Ascending aorta (tissue), 2 donors: ENCODE measurements around the gene MBD6. TPM values are rescaled to one million over a fixed set of nuclear protein-coding genes. Genes with fewer than 3 reads are reported as not detected.

Source experiments
- DNase-seq, 2 donors: peaks; one replicate each; pipeline ENCODE4 v3.0.0-alpha.2; 2019; ENCODE audit warnings: low spot score in 2 of 2
- H3K27ac ChIP-seq, 2 donors: fragments of 200-600 bp; sonication (generic); one replicate each; pipeline ENCODE4 v1.5.1; 2016 to 2017; ENCODE audit warnings: mild to moderate bottlenecking in 1 of 2
- H3K27me3 ChIP-seq: fragments of 200-600 bp; sonication (generic); one replicate; pipeline ENCODE4 v1.5.1; 2017
- H3K36me3 ChIP-seq, 2 donors: fragments of 200-600 bp; sonication (generic); one replicate each; pipeline ENCODE4 v1.5.1; 2016
- H3K4me1 ChIP-seq, 2 donors: fragments of 200-600 bp; sonication (generic); one replicate each; pipeline ENCODE4 v1.5.1; 2016 to 2017; ENCODE audit warnings: mild to moderate bottlenecking in 1 of 2
- H3K4me3 ChIP-seq, 2 donors: fragments of 200-600 bp; sonication (generic); one replicate each; pipeline ENCODE4 v1.5.1; 2016 to 2017; ENCODE audit warnings: mild to moderate bottlenecking in 1 of 2
- H3K9me3 ChIP-seq, 2 donors: fragments of 200-600 bp; sonication (generic); one replicate each; pipeline ENCODE4 v1.5.1; 2016
- intact Hi-C: fragments of 100-400 bp; cut with DNase I; formaldehyde crosslinking; loops from one replicate; pipeline ENCODE4 v1.15.1; 2023
- total RNA-seq: library from RNA; depleted of rRNA; stranded (reverse); fragments of >200 nt; gene quantifications from one replicate; pipeline ENCODE4 v1.1.0, GENCODE V29; 2016
- TF ChIP-seq, protein P1 (sequence below), 3 experiments: fragments of 200-600 bp in 2 of 3; fragments of 450-650 bp in 1 of 3; sonication (generic) in 2 of 3; IDR thresholded peaks; one replicate each; pipeline ENCODE4 v1.5.1; 2016 to 2019; ENCODE audit warnings: antibody characterized with exemption in 3 of 3, mild to moderate bottlenecking in 1 of 3, moderate library complexity in 1 of 3

Gene MBD6
- total RNA-seq, 1 donor from 2014 or later: 48.5 TPM

GRCh38 chr12:57548488-57548887 is 25.9 kb downstream of the MBD6 start:
- Histone ChIP-seq H3K27me3 (no peaks in the 10 kb centered on the region), H3K4me1 (peaks cover 3 to 17% of the 10 kb centered on the region in 2 donors), H3K36me3 (no peaks in the 10 kb centered on the region), H3K9me3 (no peaks in the 10 kb centered on the region), H3K4me3 (no peak overlapping the region), H3K27ac (no peak overlapping the region)
- TF ChIP-seq, protein P1, sequence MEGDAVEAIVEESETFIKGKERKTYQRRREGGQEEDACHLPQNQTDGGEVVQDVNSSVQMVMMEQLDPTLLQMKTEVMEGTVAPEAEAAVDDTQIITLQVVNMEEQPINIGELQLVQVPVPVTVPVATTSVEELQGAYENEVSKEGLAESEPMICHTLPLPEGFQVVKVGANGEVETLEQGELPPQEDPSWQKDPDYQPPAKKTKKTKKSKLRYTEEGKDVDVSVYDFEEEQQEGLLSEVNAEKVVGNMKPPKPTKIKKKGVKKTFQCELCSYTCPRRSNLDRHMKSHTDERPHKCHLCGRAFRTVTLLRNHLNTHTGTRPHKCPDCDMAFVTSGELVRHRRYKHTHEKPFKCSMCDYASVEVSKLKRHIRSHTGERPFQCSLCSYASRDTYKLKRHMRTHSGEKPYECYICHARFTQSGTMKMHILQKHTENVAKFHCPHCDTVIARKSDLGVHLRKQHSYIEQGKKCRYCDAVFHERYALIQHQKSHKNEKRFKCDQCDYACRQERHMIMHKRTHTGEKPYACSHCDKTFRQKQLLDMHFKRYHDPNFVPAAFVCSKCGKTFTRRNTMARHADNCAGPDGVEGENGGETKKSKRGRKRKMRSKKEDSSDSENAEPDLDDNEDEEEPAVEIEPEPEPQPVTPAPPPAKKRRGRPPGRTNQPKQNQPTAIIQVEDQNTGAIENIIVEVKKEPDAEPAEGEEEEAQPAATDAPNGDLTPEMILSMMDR (IDR thresholded peaks at IDR 0.05): no peak
- intact Hi-C loops: no loop called here
- no peak for DNase-seq

DNA sequence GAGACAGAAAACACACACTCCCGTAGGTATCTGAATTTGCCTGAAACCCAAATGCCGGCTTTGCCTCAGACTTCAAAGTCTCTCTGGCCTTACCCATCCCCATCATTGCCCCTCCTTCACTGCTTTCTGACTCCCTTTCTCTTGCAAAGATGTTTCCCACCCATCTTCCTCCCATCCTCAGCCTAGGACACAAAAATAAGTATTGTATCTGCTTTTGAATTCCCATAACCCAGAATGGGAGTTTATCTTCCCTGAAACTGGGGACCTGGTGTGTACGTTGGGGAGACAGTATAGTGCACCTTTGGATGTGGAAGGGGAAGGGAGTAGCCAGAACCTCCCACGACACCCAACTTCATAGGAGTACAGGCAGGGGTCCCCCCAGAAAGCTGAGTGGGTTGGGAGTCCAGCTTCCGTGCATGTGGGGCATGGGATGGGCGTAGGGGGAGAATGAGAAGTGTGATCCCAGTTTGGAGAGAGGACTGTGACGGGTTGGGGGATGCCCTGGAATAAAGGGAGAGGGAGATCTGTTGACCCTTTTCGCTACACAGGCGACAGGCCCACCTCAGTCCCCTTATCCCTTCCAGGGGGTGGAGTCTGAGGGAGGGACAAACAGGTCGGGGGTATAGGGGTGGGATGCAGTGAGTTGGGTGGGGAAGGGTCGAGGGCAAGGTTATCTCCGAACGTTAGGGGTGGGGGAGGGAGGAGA is 26.7 kb downstream of the MBD6 start:
- H3K36me3 ChIP-seq: no peaks in the 10 kb centered on the region
- H3K4me1 ChIP-seq: peaks cover 3 to 17% of the 10 kb centered on the region in 2 donors
- H3K4me3 ChIP-seq: peak overlapping the region; percentile 61 to 71
- no peaks in the 10 kb centered on the region for H3K9me3 ChIP-seq
- intact Hi-C loops: no loop called here
- no peaks in the 10 kb centered on the region for H3K27me3 ChIP-seq
- H3K27ac ChIP-seq: peak overlapping the region in 1 of 2 donors; percentile 34
- TF ChIP-seq, protein P1 (IDR thresholded peaks at IDR 0.05): no peak
- no peak for DNase-seq

GRCh38 chr12:57549909-57550640 is 27.5 kb downstream of the MBD6 start, which contains the start of gene KIF5A:
Gene KIF5A, plus strand, starts transcription at chr12:57550044. Its CDS starts 228 bp downstream, at chr12:57550272.
- TF ChIP-seq, protein P1 (IDR thresholded peaks at IDR 0.05): no peak
- Histone ChIP-seq H3K36me3 (no peaks in the 10 kb centered on the region), H3K4me1 (peaks cover 3 to 14% of the 10 kb centered on the region in 2 donors), H3K27me3 (no peaks in the 10 kb centered on the region), H3K9me3 (no peaks in the 10 kb centered on the region), H3K4me3 (peak within 1 kb of the TSS; percentile 61 to 71), H3K27ac (peak within 1 kb of the TSS in 1 of 2 donors; percentile 34)
- intact Hi-C loops: no loop called here
- peak in 1 of 2 donors; percentile 74 for DNase-seq

DNA sequence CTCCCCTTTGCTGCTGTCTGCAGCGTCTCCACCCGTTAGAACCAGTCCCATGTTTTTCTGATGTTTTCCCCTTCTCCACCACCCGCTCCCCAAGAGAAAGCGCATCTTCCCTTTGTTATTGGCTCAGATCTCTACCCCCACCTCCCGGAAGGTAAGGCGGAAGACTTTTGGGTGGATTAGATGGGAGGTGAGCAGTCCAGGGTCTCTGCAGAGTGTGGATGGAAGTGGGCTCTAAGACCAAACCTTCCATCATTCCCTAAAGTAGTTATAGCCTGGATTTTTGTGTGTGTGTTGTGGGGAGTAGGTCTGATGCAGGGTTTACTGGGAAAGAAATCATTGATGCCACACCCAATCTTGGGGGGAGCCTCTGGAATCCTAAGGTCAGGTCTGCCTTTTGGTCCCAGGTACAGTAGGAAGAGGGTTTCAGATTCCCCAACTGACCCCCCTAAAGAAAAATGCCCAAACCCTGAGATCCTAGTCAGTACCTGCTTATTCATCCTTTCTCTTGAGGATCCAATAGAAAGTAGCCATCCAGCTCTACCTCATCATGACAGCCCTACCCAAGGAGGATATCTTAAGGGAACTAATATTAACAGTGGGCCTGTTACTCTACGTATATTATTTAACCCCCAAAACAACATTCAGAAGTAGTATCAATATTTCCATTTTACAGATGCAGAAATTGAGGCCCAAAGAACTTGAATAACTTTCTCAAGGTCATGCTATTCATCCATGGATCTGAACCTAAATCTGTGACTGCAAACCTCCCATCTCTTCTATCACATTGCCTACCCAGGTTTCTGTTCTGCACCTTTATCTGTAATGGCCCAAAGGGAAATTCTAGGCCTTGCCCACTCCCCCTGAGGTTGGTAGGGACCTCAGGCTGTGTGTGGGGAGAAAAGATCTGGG is 28.3 kb downstream of the MBD6 start:
- TF ChIP-seq, protein P1 (IDR thresholded peaks at IDR 0.05): no peak
- no peaks in the 10 kb centered on the region for H3K36me3 ChIP-seq
- peaks cover 3 to 8% of the 10 kb centered on the region in 2 donors for H3K4me1 ChIP-seq
- intact Hi-C loops: no loop called here
- DNase-seq: no peak
- H3K27ac ChIP-seq: no peak overlapping the region
- peak overlapping the region; percentile 61 to 71 for H3K4me3 ChIP-seq
- no peaks in the 10 kb centered on the region for H3K9me3 ChIP-seq
- no peaks in the 10 kb centered on the region for H3K27me3 ChIP-seq

- DNase-seq: no peak
- intact Hi-C loops: no loop called here
Measured at GRCh38 chr12:57551637-57552305, 29.1 kb downstream of the MBD6 start.

More at GRCh38 chr12:57551637-57552305, 29.1 kb downstream of the MBD6 start:
- Histone ChIP-seq H3K27ac (no peak overlapping the region), H3K4me1 (peaks cover 0 to 4% of the 10 kb centered on the region in 2 donors), H3K4me3 (no peak overlapping the region), H3K36me3 (no peaks in the 10 kb centered on the region), H3K9me3 (no peaks in the 10 kb centered on the region), H3K27me3 (no peaks in the 10 kb centered on the region)
- TF ChIP-seq, protein P1 (IDR thresholded peaks at IDR 0.05): no peak
